Activated CD8-positive, alpha-beta T cell treated with anti-CD3 and anti-CD28 coated beads, Interleukin-2, amount 10 ng/mL, durations not matched to agents 7 days and 5 days (primary cell): ENCODE data around the gene SOX5. TPM values are rescaled to one million over a fixed set of nuclear protein-coding genes. Genes with fewer than 3 reads are reported as not detected.
"Not testable (repeated sequence)": the region's sequence is repeated elsewhere in the genome, so short reads cannot be mapped to it uniquely, and the experiment has no call there.

Experiments used
- ATAC-seq: fragments of 150-1000 bp; cut with Tn5 transposase; one replicate; pipeline ENCODE4 v1.10.0; 2021; ENCODE audit warnings: moderate library complexity
- CTCF ChIA-PET: fragments of 350-600 bp; sonication (Branson Sonifier 250); formaldehyde crosslinking; loops from one replicate; lab custom pipeline; 2021; ENCODE audit warnings: antibody characterized with exemption; lab: Charles Lee
- POLR2A ChIA-PET: fragments of 350-600 bp; sonication (Branson Sonifier 250); formaldehyde crosslinking; loops from one replicate; lab custom pipeline; 2021; ENCODE audit warnings: antibody characterized with exemption; lab: Charles Lee
- DNase-seq: peaks from one replicate; pipeline ENCODE4 v3.0.0-alpha.2; 2020
- H3K27ac Mint-ChIP-seq: one replicate; pipeline ENCODE4 v1.8.0; 2021; ENCODE audit warnings: mild to moderate bottlenecking, mixed read lengths
- H3K27me3 Mint-ChIP-seq: one replicate; pipeline ENCODE4 v1.8.0; 2021; ENCODE audit warnings: low read depth, mixed read lengths
- H3K36me3 Mint-ChIP-seq: one replicate; pipeline ENCODE4 v1.8.0; 2021; ENCODE audit warnings: low read depth, mixed read lengths
- H3K4me1 Mint-ChIP-seq: one replicate; pipeline ENCODE4 v1.8.0; 2021; ENCODE audit warnings: low read depth, mixed read lengths
- H3K4me3 Mint-ChIP-seq: one replicate; pipeline ENCODE4 v1.8.0; 2021; ENCODE audit warnings: mild to moderate bottlenecking, mixed read lengths
- H3K9me3 Mint-ChIP-seq: one replicate; pipeline ENCODE4 v1.8.0; 2022; ENCODE audit warnings: mixed read lengths; ENCODE audit not compliant: insufficient read depth
- total RNA-seq, 2 experiments: library from RNA; stranded (reverse); gene quantifications; one replicate each; pipeline ENCODE4 v1.2.3, GENCODE V29; 2021

The SOX5 gene
- total RNA-seq, 2 experiments from 2014 or later, result not detected

GRCh38 chr12:23825124-23825523, 124.3 kb downstream of the SOX5 start:
- H3K27me3 Mint-ChIP-seq, DNase-seq, H3K27ac Mint-ChIP-seq, CTCF ChIA-PET, H3K9me3 Mint-ChIP-seq, H3K4me1 Mint-ChIP-seq, H3K36me3 Mint-ChIP-seq, ATAC-seq, H3K4me3 Mint-ChIP-seq, POLR2A ChIA-PET: not testable (repeated sequence)

- no peaks in the 10 kb centered on the region for H3K36me3 Mint-ChIP-seq
- peaks cover 7% of the 10 kb centered on the region for H3K9me3 Mint-ChIP-seq
- no peak overlapping the region for H3K4me3 Mint-ChIP-seq
- DNase-seq, result no peak
- no peaks in the 10 kb centered on the region for H3K4me1 Mint-ChIP-seq
- H3K27me3 Mint-ChIP-seq, result no peaks in the 10 kb centered on the region
- no peak overlapping the region for H3K27ac Mint-ChIP-seq
- CTCF ChIA-PET, result no interaction called here
- POLR2A ChIA-PET, result no interaction called here
- no peak for ATAC-seq
Measured at GRCh38 chr12:23824358-23824757, 125.1 kb downstream of the SOX5 start.

GRCh38 chr12:23822883-23823282, 126.6 kb downstream of the SOX5 start:
- H3K27me3 Mint-ChIP-seq, H3K4me3 Mint-ChIP-seq, H3K36me3 Mint-ChIP-seq, POLR2A ChIA-PET, H3K9me3 Mint-ChIP-seq, CTCF ChIA-PET, H3K4me1 Mint-ChIP-seq, ATAC-seq, DNase-seq, H3K27ac Mint-ChIP-seq: not testable (repeated sequence)

GRCh38 chr12:23817345-23817744, 132.1 kb downstream of the SOX5 start:
- H3K27me3 Mint-ChIP-seq, result no peaks in the 10 kb centered on the region
- no peak for DNase-seq
- H3K27ac Mint-ChIP-seq, result no peak overlapping the region
- no peaks in the 10 kb centered on the region for H3K9me3 Mint-ChIP-seq
- ChIA-PET POLR2A (no interaction called here), CTCF (no interaction called here)
- H3K36me3 Mint-ChIP-seq, result no peaks in the 10 kb centered on the region
- ATAC-seq, result no peak
- H3K4me3 Mint-ChIP-seq, result no peak overlapping the region
- no peaks in the 10 kb centered on the region for H3K4me1 Mint-ChIP-seq

GRCh38 chr12:23816394-23816851, 133.0 kb downstream of the SOX5 start:
- POLR2A ChIA-PET, result interaction anchor here (0.7 kb wide), 1 partner anchor 68 kb away, joined by 4 read pairs; no protein-coding TSS in a partner anchor
- no peaks in the 10 kb centered on the region for H3K4me1 Mint-ChIP-seq
- CTCF ChIA-PET, result no interaction called here

GRCh38 chr12:23815810-23816209, 133.7 kb downstream of the SOX5 start:
- POLR2A ChIA-PET, result no interaction called here
- no peak for DNase-seq
- no peaks in the 10 kb centered on the region for H3K4me1 Mint-ChIP-seq
- ATAC-seq, result no peak
- H3K36me3 Mint-ChIP-seq, result no peaks in the 10 kb centered on the region
- no peaks in the 10 kb centered on the region for H3K27me3 Mint-ChIP-seq
- no peaks in the 10 kb centered on the region for H3K9me3 Mint-ChIP-seq
- CTCF ChIA-PET, result no interaction called here
- no peak overlapping the region for H3K4me3 Mint-ChIP-seq
- no peak overlapping the region for H3K27ac Mint-ChIP-seq

More at GRCh38 chr12:23816394-23816851, 133.0 kb downstream of the SOX5 start:
- H3K27ac Mint-ChIP-seq, result no peak overlapping the region
- DNase-seq (no peak), ATAC-seq (no peak)
- no peaks in the 10 kb centered on the region for H3K9me3 Mint-ChIP-seq
- no peaks in the 10 kb centered on the region for H3K27me3 Mint-ChIP-seq
- H3K4me3 Mint-ChIP-seq, result no peak overlapping the region
- no peaks in the 10 kb centered on the region for H3K36me3 Mint-ChIP-seq

- CTCF ChIA-PET, result no interaction called here
Measured at GRCh38 chr12:23813206-23813605, 136.3 kb downstream of the SOX5 start.

GRCh38 chr12:23810329-23810902, 139.1 kb downstream of the SOX5 start:
- no peaks in the 10 kb centered on the region for H3K27me3 Mint-ChIP-seq
- POLR2A ChIA-PET, result no interaction called here
- ATAC-seq, result no peak

More at GRCh38 chr12:23813206-23813605, 136.3 kb downstream of the SOX5 start:
- H3K4me1 Mint-ChIP-seq, result no peaks in the 10 kb centered on the region
- H3K4me3 Mint-ChIP-seq, result no peak overlapping the region
- H3K36me3 Mint-ChIP-seq, result no peaks in the 10 kb centered on the region
- no peak for ATAC-seq
- H3K9me3 Mint-ChIP-seq, result no peaks in the 10 kb centered on the region
- H3K27me3 Mint-ChIP-seq, result no peaks in the 10 kb centered on the region
- no peak overlapping the region for H3K27ac Mint-ChIP-seq
- POLR2A ChIA-PET, result no interaction called here
- no peak for DNase-seq

GRCh38 chr12:23803540-23803939, 145.9 kb downstream of the SOX5 start:
- no peaks in the 10 kb centered on the region for H3K4me1 Mint-ChIP-seq
- H3K4me3 Mint-ChIP-seq, result no peak overlapping the region

More at GRCh38 chr12:23810329-23810902, 139.1 kb downstream of the SOX5 start:
- CTCF ChIA-PET, result no interaction called here
- DNase-seq, result no peak
- Mint-ChIP-seq H3K4me3 (no peak overlapping the region), H3K9me3 (no peaks in the 10 kb centered on the region), H3K36me3 (no peaks in the 10 kb centered on the region), H3K4me1 (no peaks in the 10 kb centered on the region), H3K27ac (no peak overlapping the region)

GRCh38 chr12:23795494-23795893, 154.0 kb downstream of the SOX5 start:
- Mint-ChIP-seq H3K36me3 (no peaks in the 10 kb centered on the region), H3K27me3 (no peaks in the 10 kb centered on the region), H3K27ac (no peak overlapping the region), H3K9me3 (no peaks in the 10 kb centered on the region), H3K4me1 (no peaks in the 10 kb centered on the region), H3K4me3 (no peak overlapping the region)
- CTCF ChIA-PET, result no interaction called here
- ATAC-seq (no peak), DNase-seq (no peak)
- POLR2A ChIA-PET, result no interaction called here

More at GRCh38 chr12:23803540-23803939, 145.9 kb downstream of the SOX5 start:
- DNase-seq, result no peak
- no peak for ATAC-seq
- no peak overlapping the region for H3K27ac Mint-ChIP-seq
- POLR2A ChIA-PET, result no interaction called here
- H3K36me3 Mint-ChIP-seq, result no peaks in the 10 kb centered on the region
- H3K9me3 Mint-ChIP-seq, result peaks cover 5% of the 10 kb centered on the region
- H3K27me3 Mint-ChIP-seq, result no peaks in the 10 kb centered on the region
- CTCF ChIA-PET, result no interaction called here

GRCh38 chr12:23781118-23781517, 168.4 kb downstream of the SOX5 start:
- Mint-ChIP-seq H3K27ac (no peak overlapping the region), H3K36me3 (no peaks in the 10 kb centered on the region), H3K27me3 (no peaks in the 10 kb centered on the region), H3K4me1 (no peaks in the 10 kb centered on the region), H3K4me3 (no peak overlapping the region), H3K9me3 (peaks cover 3% of the 10 kb centered on the region)
- POLR2A ChIA-PET, result no interaction called here
- CTCF ChIA-PET, result no interaction called here
- no peak for ATAC-seq
- DNase-seq, result no peak

GRCh38 chr12:23775208-23775607, 174.3 kb downstream of the SOX5 start:
- H3K4me3 Mint-ChIP-seq, result no peak overlapping the region
- no peak overlapping the region for H3K27ac Mint-ChIP-seq
- no peaks in the 10 kb centered on the region for H3K27me3 Mint-ChIP-seq
- no peaks in the 10 kb centered on the region for H3K36me3 Mint-ChIP-seq
- H3K9me3 Mint-ChIP-seq, result peaks cover 3% of the 10 kb centered on the region
- CTCF ChIA-PET, result no interaction called here
- ATAC-seq (no peak), DNase-seq (no peak)
- POLR2A ChIA-PET, result no interaction called here
- H3K4me1 Mint-ChIP-seq, result no peaks in the 10 kb centered on the region
